H1 (cell line): ENCODE data around the gene GRID1. TPM values are rescaled to one million over a fixed set of nuclear protein-coding genes. Genes with fewer than 3 reads are reported as not detected.
A peak's percentile ranks its signal among the peaks of the same experiment; 100 is the strongest.

Experiments used
- CTCF ChIA-PET: fragments of 300-600 bp; sonication (Branson Sonifier 250); formaldehyde crosslinking; loops from one replicate; lab custom pipeline; 2021; ENCODE audit not compliant: partially characterized antibody; lab: Charles Lee
- POLR2A ChIA-PET: fragments of 300-600 bp; sonication (Branson Sonifier 250); formaldehyde crosslinking; loops from one replicate; lab custom pipeline; 2021; ENCODE audit warnings: inconsistent platforms; ENCODE audit not compliant: partially characterized antibody; lab: Charles Lee
- DNase-seq, 2 experiments: peaks; one replicate each; pipeline versions ENCODE4 v3.0.0 to v3.0.0-alpha.2; 2010 to 2022; ENCODE audit warnings: low spot score in 2 of 2, low read depth in 1 of 2, mixed read lengths in 1 of 2
- FAIRE-seq: peaks from 2 replicates; lab custom pipeline; 2011; peaks lifted over from hg19 to GRCh38; lab: Jason Lieb, UNC
- H2AFZ ChIP-seq: 2 replicates; pipeline ENCODE4 v1.8.1; 2012; ENCODE audit warnings: low read length, inconsistent platforms
- H2AK5ac ChIP-seq: 2 replicates; pipeline ENCODE4 v1.6.1; 2013; ENCODE audit warnings: low read depth, low read length
- H2BK120ac ChIP-seq: replicated peaks from 2 replicates; pipeline ENCODE3; 2013; ENCODE audit warnings: low read depth, low read length, inconsistent platforms
- H2BK12ac ChIP-seq: 2 replicates; pipeline ENCODE4 v1.6.1; 2013; ENCODE audit warnings: low read depth, low read length
- H2BK15ac ChIP-seq: 2 replicates; pipeline ENCODE4 v1.6.1; 2013; ENCODE audit warnings: low read length
- H2BK20ac ChIP-seq: 2 replicates; pipeline ENCODE4 v1.6.1; 2013; ENCODE audit warnings: low read length
- H2BK5ac ChIP-seq: 2 replicates; pipeline ENCODE4 v1.6.1; 2013; ENCODE audit warnings: low read depth, low read length
- H3K14ac ChIP-seq: 2 replicates; pipeline ENCODE4 v1.6.1; 2013; ENCODE audit warnings: inconsistent platforms; ENCODE audit not compliant: insufficient read length
- H3K18ac ChIP-seq: 2 replicates; pipeline ENCODE4 v1.6.1; 2013; ENCODE audit warnings: low read length; ENCODE audit errors: extremely low read depth
- H3K23ac ChIP-seq: 2 replicates; pipeline ENCODE4 v1.6.1; 2013; ENCODE audit warnings: inconsistent platforms; ENCODE audit not compliant: insufficient read length
- H3K23me2 ChIP-seq: 2 replicates; pipeline ENCODE4 v1.6.1; 2013; ENCODE audit warnings: low read depth, low read length
- H3K27ac ChIP-seq: 2 replicates; pipeline ENCODE4 v1.6.1; 2011; ENCODE audit warnings: low read depth, low read length, inconsistent platforms
- H3K27me3 ChIP-seq, 4 experiments: replicated peaks in 1 of 4; 1 replicate in 1 of 4; 2 replicates in 3 of 4; pipeline versions ENCODE4 v1.6.1 to v1.8.1; 2011 to 2013; ENCODE audit warnings: low read length in 3 of 4, mild to moderate bottlenecking in 3 of 4, inconsistent platforms in 2 of 4, mixed read lengths in 2 of 4, moderate library complexity in 1 of 4; ENCODE audit not compliant: control insufficient read depth in 3 of 4, insufficient read depth in 3 of 4; ENCODE audit errors: extremely low read depth in 1 of 4
- H3K36me3 ChIP-seq, 4 experiments: 2 replicates each; pipeline versions ENCODE4 v1.6.1 to v1.8.1; 2011 to 2013; ENCODE audit warnings: mild to moderate bottlenecking in 4 of 4, low read length in 3 of 4, moderate library complexity in 2 of 4, control low read depth in 1 of 4, inconsistent platforms in 1 of 4; ENCODE audit not compliant: insufficient read depth in 4 of 4, control insufficient read depth in 2 of 4
- H3K4ac ChIP-seq: replicated peaks from 2 replicates; pipeline ENCODE3; 2013; ENCODE audit warnings: low read length, low read depth, mixed read lengths, inconsistent platforms; ENCODE audit not compliant: insufficient read length
- H3K4me1 ChIP-seq, 4 experiments: replicated peaks in 1 of 4; 1 replicate in 1 of 4; 2 replicates in 3 of 4; pipeline versions ENCODE4 v1.6.1 to v1.8.1; 2011 to 2013; ENCODE audit warnings: low read length in 3 of 4, inconsistent platforms in 2 of 4, mixed read lengths in 1 of 4; ENCODE audit not compliant: insufficient read depth in 4 of 4, control insufficient read depth in 3 of 4
- H3K4me2 ChIP-seq, 2 experiments: 2 replicates each; pipeline versions ENCODE4 v1.6.1 to v1.8.1; 2011 to 2013; ENCODE audit warnings: low read depth in 2 of 2, low read length in 2 of 2, control low read depth in 1 of 2, inconsistent platforms in 1 of 2, mild to moderate bottlenecking in 1 of 2; ENCODE audit not compliant: insufficient read depth in 1 of 2
- H3K4me3 ChIP-seq, 4 experiments: fragments of 200-600, 300-600 bp in 1 of 4; sonication (generic), shearing (Covaris generic), sonication (Bioruptor Twin) in 1 of 4; 2 replicates each; pipeline versions ENCODE4 v1.5.1 to v1.8.1; 2011 to 2016; ENCODE audit warnings: low read length in 4 of 4, low read depth in 3 of 4, control low read depth in 2 of 4, inconsistent platforms in 2 of 4, mild to moderate bottlenecking in 2 of 4, mixed read lengths in 1 of 4, moderate library complexity in 1 of 4; ENCODE audit not compliant: insufficient read depth in 2 of 4; ENCODE audit errors: extremely low read depth in 1 of 4
- H3K56ac ChIP-seq: replicated peaks from 2 replicates; pipeline ENCODE3; 2013; ENCODE audit warnings: low read depth, mild to moderate bottlenecking, mixed read lengths, low read length, inconsistent platforms; ENCODE audit not compliant: insufficient read length
- H3K79me1 ChIP-seq: 2 replicates; pipeline ENCODE4 v1.6.1; 2013; ENCODE audit warnings: low read depth, low read length, control low read depth
- H3K79me2 ChIP-seq, 2 experiments: 2 replicates each; pipeline versions ENCODE4 v1.6.1 to v1.8.1; 2012 to 2013; ENCODE audit warnings: low read length in 2 of 2, mild to moderate bottlenecking in 2 of 2, inconsistent platforms in 1 of 2; ENCODE audit not compliant: insufficient read depth in 2 of 2, control insufficient read depth in 1 of 2
- H3K9ac ChIP-seq, 4 experiments: replicated peaks in 1 of 4; 1 replicate in 1 of 4; 2 replicates in 3 of 4; pipeline versions ENCODE4 v1.6.1 to v1.8.1; 2011 to 2013; ENCODE audit warnings: low read depth in 3 of 4, low read length in 3 of 4, control low read depth in 2 of 4, mild to moderate bottlenecking in 2 of 4, moderate library complexity in 2 of 4, inconsistent platforms in 1 of 4; ENCODE audit errors: extremely low read depth in 1 of 4
- H3K9me3 ChIP-seq, 2 experiments: 2 replicates each; pipeline versions ENCODE4 v1.6.1 to v1.8.1; 2012 to 2013; ENCODE audit warnings: mild to moderate bottlenecking in 2 of 2, moderate library complexity in 2 of 2, control low read depth in 1 of 2, inconsistent platforms in 1 of 2, low read depth in 1 of 2, low read length in 1 of 2, mixed read lengths in 1 of 2; ENCODE audit not compliant: insufficient read depth in 2 of 2
- H4K20me1 ChIP-seq, 2 experiments: replicated peaks in 1 of 2; 2 replicates each; pipeline versions ENCODE3 to v1.8.1; 2011 to 2013; ENCODE audit warnings: inconsistent platforms in 2 of 2, low read length in 2 of 2, mild to moderate bottlenecking in 1 of 2; ENCODE audit not compliant: insufficient read depth in 2 of 2, control insufficient read depth in 1 of 2
- H4K5ac ChIP-seq: 2 replicates; pipeline ENCODE4 v1.6.1; 2013; ENCODE audit warnings: low read length, low read depth, mixed read lengths, inconsistent platforms; ENCODE audit not compliant: insufficient read length
- H4K8ac ChIP-seq: 2 replicates; pipeline ENCODE4 v1.8.0; 2013; ENCODE audit warnings: mild to moderate bottlenecking, moderate library complexity, low read length, inconsistent platforms; ENCODE audit not compliant: insufficient read depth; ENCODE audit errors: extremely low read depth
- H4K91ac ChIP-seq: replicated peaks from 2 replicates; pipeline ENCODE3; 2013; ENCODE audit warnings: low read length, mixed read lengths, inconsistent platforms; ENCODE audit not compliant: insufficient read length
- CHD1 ChIP-seq: IDR thresholded peaks from 2 replicates; pipeline ENCODE4 v1.6.1; 2012; ENCODE audit warnings: low read depth, low read length, improper control_type of control experiment
- EGR1 ChIP-seq: IDR thresholded peaks from 2 replicates; pipeline ENCODE4 v1.6.1; 2011; ENCODE audit warnings: low read depth, low read length, borderline replicate concordance
- HDAC6 ChIP-seq: IDR thresholded peaks from one replicate; pipeline ENCODE4 v1.7.1; 2012; ENCODE audit warnings: low read depth, mild to moderate bottlenecking, inconsistent platforms, low read length, moderate library complexity
- NRF1 ChIP-seq: IDR thresholded peaks from 2 replicates; pipeline ENCODE4 v1.6.1; 2011; ENCODE audit warnings: mild to moderate bottlenecking, low read depth, low read length, improper control_type of control experiment
- RNF2 ChIP-seq: fragments of 200-900, 300-1000 bp; sonication (generic); IDR thresholded peaks from 2 replicates; pipeline ENCODE4 v1.7.1; 2016; ENCODE audit warnings: borderline replicate concordance, low read depth, mild to moderate bottlenecking, antibody characterized with exemption, low read length; ENCODE audit not compliant: poor library complexity, severe bottlenecking; ENCODE audit errors: missing control alignments
- USF2 ChIP-seq: IDR thresholded peaks from 2 replicates; pipeline ENCODE4 v1.6.1; 2011; ENCODE audit warnings: low read length, improper control_type of control experiment
- ZNF274 ChIP-seq: IDR thresholded peaks from 2 replicates; pipeline ENCODE4 v1.7.0; 2012; ENCODE audit warnings: low read length, borderline replicate concordance; ENCODE audit errors: extremely low read depth
- WGBS, 2 experiments: shearing (Covaris generic) in 1 of 2; methylation state at CpG; one replicate each; pipeline versions ENCODE4 v1.1.6 to v1.1.7; 2013 to 2015; ENCODE audit warnings: low lambda C conversion rate in 2 of 2, mixed read lengths in 2 of 2, inconsistent platforms in 1 of 2, low coverage in 1 of 2, missing lambda C conversion rate in 1 of 2; ENCODE audit not compliant: insufficient replicate concordance in 2 of 2, insufficient coverage in 1 of 2, insufficient read length in 1 of 2; ENCODE audit errors: extremely low coverage in 1 of 2, missing lambda C conversion rate in 1 of 2; 5-methylcytosine and 5-hydroxymethylcytosine counted together
- polyA plus RNA-seq, 7 experiments: library from polyadenylated mRNA; depleted of rRNA in 3 of 7; stranded (reverse) in 5 of 7; unstranded in 2 of 7; fragments of >200 nt in 5 of 7; fragments of 200-250 nt in 2 of 7; gene quantifications; 1 replicate in 5 of 7; 2 replicates in 1 of 7; 4 replicates in 1 of 7; pipeline versions ENCODE4 v1.2.1 to v1.2.3, GENCODE V29; 2011 to 2013; ENCODE audit warnings: missing spikeins in 2 of 7, mixed read lengths in 2 of 7
- total RNA-seq: library from RNA; stranded (reverse); fragmentation: NEBNext Ultra II Directional; extraction: Animal tissue kit (Norgen Biotek cat#: 25700); gene quantifications from 2 replicates; pipeline ENCODE4 v1.2.1, GENCODE V29; 2021
- TF ChIP-seq, protein P1 (sequence below): IDR thresholded peaks from 2 replicates; pipeline ENCODE4 v1.6.1; 2012; ENCODE audit warnings: inconsistent platforms

The GRID1 gene
- total and polyA plus RNA-seq, 2 of the 8 experiments (the other 6 are each of a cell fraction or from before 2014, with no cell fraction given) = 0.22 to 0.30 TPM

- no peak for TF ChIP-seq EGR1
- no peak for TF ChIP-seq CHD1
- no peak for TF ChIP-seq USF2
- TF ChIP-seq ZNF274 = no peak
- TF ChIP-seq NRF1 = no peak
- TF ChIP-seq RNF2 = no peak
- TF ChIP-seq, protein P1, sequence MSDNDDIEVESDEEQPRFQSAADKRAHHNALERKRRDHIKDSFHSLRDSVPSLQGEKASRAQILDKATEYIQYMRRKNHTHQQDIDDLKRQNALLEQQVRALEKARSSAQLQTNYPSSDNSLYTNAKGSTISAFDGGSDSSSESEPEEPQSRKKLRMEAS = no peak
- TF ChIP-seq HDAC6 = no peak
- no peaks in the 10 kb centered on the region for H3K79me2 ChIP-seq
- no peak overlapping the region for H3K56ac ChIP-seq
- H4K5ac ChIP-seq = no peak overlapping the region
- DNase-seq = no peak
- ChIA-PET POLR2A (interaction anchor here (0.7 to 1.9 kb wide), 2 partner anchors 9 to 11 kb away, joined by 3 to 6 read pairs; no protein-coding TSS in a partner anchor), CTCF (interaction anchor here (1.3 to 1.9 kb wide), 2 partner anchors 15 to 55 kb away, joined by 3 to 5 read pairs; no protein-coding TSS in a partner anchor)
- H3K14ac ChIP-seq = no peak overlapping the region
- no peak overlapping the region for H2BK15ac ChIP-seq
- no peak overlapping the region; the same call in 1 of the 2 replicates for H2BK5ac ChIP-seq
- H3K9me3 ChIP-seq = peaks cover 9 to 21% of the 10 kb centered on the region in 2 experiments; a peak in 3 of 4 replicates
- H3K23ac ChIP-seq = no peak overlapping the region
- no peak overlapping the region for H3K27ac ChIP-seq
- H2BK20ac ChIP-seq = no peak overlapping the region
- H3K4ac ChIP-seq = no peak overlapping the region
- FAIRE-seq = no peak
- H3K27me3 ChIP-seq = no peaks in the 10 kb centered on the region
- 59% methylated on average over 7 of the region's 7 CpGs; no CpG with 5 or more reads in 1 of the 2 experiments for WGBS, 2 experiments
- H3K23me2 ChIP-seq = no peaks in the 10 kb centered on the region
- H2AK5ac ChIP-seq = no peak overlapping the region
- H4K8ac ChIP-seq = peak overlapping the region; percentile 58; the same call in 1 of the 2 replicates
- peaks cover 0 to 23% (median 16%) of the 10 kb centered on the region in 4 experiments; a peak in 6 of 7 replicates for H3K4me1 ChIP-seq
- no peak overlapping the region; the same call in 1 of the 2 replicates for H3K18ac ChIP-seq
- no peak overlapping the region for H3K4me3 ChIP-seq
- H3K79me1 ChIP-seq = no peaks in the 10 kb centered on the region
- H3K36me3 ChIP-seq = no peaks in the 10 kb centered on the region
- H4K20me1 ChIP-seq = no peaks in the 10 kb centered on the region
- no peak overlapping the region for H3K4me2 ChIP-seq
- 0 out of 2 replicates have a peak overlapping the region, but pooled peaks have one; percentile 80 for H2BK12ac ChIP-seq
- H4K91ac ChIP-seq = no peak overlapping the region
- no peak overlapping the region for H2AFZ ChIP-seq
- H3K9ac ChIP-seq = no peak overlapping the region
- no peak overlapping the region for H2BK120ac ChIP-seq
Measured at GRCh38 chr10:86234107-86234506, 132.5 kb downstream of the GRID1 start.
